Lower leg skin (tissue), 4 donors: ENCODE measurements around the gene ARIH1. TPM values are rescaled to one million over a fixed set of nuclear protein-coding genes. Genes with fewer than 3 reads are reported as not detected.

Experiments used
- DNase-seq, 2 donors: peaks; one replicate each; pipeline ENCODE4 v3.0.0-alpha.2; 2019; ENCODE audit warnings: low spot score in 2 of 2
- H3K4me3 ChIP-seq: fragments of 200-600 bp; sonication (generic); 2 replicates; pipeline ENCODE4 v1.5.1; 2017; ENCODE audit warnings: mild to moderate bottlenecking, low read depth; ENCODE audit not compliant: poor library complexity, severe bottlenecking
- CTCF ChIP-seq, 3 donors: fragments of 450-650 bp; IDR thresholded peaks; one replicate each; pipeline ENCODE4 v1.5.1; 2016; ENCODE audit warnings: antibody characterized with exemption in 3 of 3, mild to moderate bottlenecking in 3 of 3, moderate library complexity in 2 of 3
- POLR2A ChIP-seq, 2 donors: fragments of 450-650 bp; IDR thresholded peaks; one replicate each; pipeline ENCODE4 v1.6.1; 2016 to 2017; ENCODE audit warnings: antibody characterized with exemption in 2 of 2, mild to moderate bottlenecking in 1 of 2, moderate library complexity in 1 of 2
- WGBS, 2 donors: methylation state at CpG; one replicate each; pipeline ENCODE4 v1.1.5; 2018; 5-methylcytosine and 5-hydroxymethylcytosine counted together
- intact Hi-C: fragments of 100-400 bp; cut with DNase I; formaldehyde crosslinking; loops from one replicate; pipeline ENCODE4 v1.15.0; 2023; ENCODE audit warnings: low total_unique reads
- total RNA-seq, 4 donors: library from RNA; depleted of rRNA; stranded (reverse); fragments of >200 nt; gene quantifications; one replicate each; pipeline ENCODE4 v1.1.0, GENCODE V29; 2016

Gene ARIH1
- total RNA-seq, 4 donors from 2014 or later, result 71.8 to 126 (median 114) TPM

- no peak overlapping the region for H3K4me3 ChIP-seq
- DNase-seq, result no peak
- intact Hi-C loops, result no loop called here
- TF ChIP-seq CTCF (IDR thresholded peaks at IDR 0.05) (no peak), POLR2A (IDR thresholded peaks at IDR 0.05) (no peak)
- 94 to 97% methylated on average over 2 of the region's 2 CpGs for WGBS, 2 donors
Measured at GRCh38 chr15:72488558-72488957, 14.4 kb downstream of the ARIH1 start.

GRCh38 chr15:72489943-72490554, 15.9 kb downstream of the ARIH1 start:
- WGBS, 2 donors, result 74 to 86% methylated on average over 7 of the region's 7 CpGs
- no peak for DNase-seq
- TF ChIP-seq CTCF (IDR thresholded peaks at IDR 0.05), result no peak
- intact Hi-C loops, result no loop called here
- H3K4me3 ChIP-seq, result no peak overlapping the region

DNA sequence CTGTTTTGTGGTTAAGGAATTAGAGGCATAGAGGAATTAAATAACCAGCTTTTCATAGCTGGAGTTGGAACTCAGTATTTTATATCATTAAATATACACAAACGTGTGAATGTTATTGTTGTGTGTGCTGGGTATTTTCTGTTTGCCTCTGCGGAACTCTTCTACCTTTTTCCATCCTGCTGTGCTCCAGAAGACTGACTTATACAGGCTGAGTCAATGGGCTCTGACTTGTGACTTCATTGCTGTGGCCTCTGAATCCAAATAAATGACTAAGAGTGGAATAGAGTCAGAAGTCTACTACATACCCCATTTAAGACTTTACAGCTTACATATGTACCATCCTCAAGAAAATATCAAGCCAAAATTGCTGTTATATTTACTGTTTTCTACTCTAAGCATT, 17.6 kb downstream of the ARIH1 start:
- WGBS, 2 donors, result 27 to 54% methylated on average over 2 of the region's 2 CpGs
- DNase-seq, result no peak
- no peak overlapping the region for H3K4me3 ChIP-seq
- no peak for TF ChIP-seq CTCF (IDR thresholded peaks at IDR 0.05)
- TF ChIP-seq POLR2A (IDR thresholded peaks at IDR 0.05), result no peak
- intact Hi-C loops, result no loop called here

DNA sequence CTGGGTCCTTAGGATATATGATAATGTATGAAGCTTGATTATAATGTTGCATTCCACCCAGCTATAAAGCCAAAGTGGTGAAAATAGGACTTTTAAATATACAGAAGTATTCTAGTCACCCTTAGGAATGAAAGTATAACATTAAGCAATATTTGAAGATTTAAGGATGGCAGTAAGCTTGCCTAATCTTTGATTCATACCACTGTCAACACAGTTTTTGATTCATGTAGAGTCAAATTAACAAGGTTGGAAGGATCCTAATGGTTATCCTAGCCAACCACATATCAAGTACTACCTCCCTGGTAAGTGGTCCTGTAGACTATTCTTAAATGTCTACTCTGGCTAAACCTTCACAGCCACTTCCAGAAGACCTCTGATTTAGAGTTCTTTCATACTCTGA, 18.6 kb downstream of the ARIH1 start:
- intact Hi-C loops, result no loop called here
- no peak overlapping the region for H3K4me3 ChIP-seq
- DNase-seq, result no peak
- TF ChIP-seq CTCF (IDR thresholded peaks at IDR 0.05) (no peak), POLR2A (IDR thresholded peaks at IDR 0.05) (no peak)

DNA sequence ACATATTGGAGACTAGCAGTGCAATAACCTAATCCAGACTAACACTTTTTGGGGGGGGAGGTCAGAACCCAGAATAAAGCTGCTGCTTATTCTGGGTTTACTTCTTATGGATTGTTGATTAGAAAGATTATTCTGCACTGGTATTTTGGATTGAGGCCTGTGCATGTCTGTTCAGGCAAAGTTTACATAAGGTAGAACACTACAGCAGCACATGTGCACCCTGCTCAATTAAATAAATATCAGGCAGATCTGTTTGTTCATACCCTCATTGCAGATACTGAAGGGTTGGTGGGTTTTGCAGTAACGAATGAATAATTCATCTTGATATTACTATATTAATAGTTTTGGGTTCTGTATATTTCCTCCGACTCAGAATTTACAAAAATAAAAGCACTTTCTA, 19.1 kb downstream of the ARIH1 start:
- TF ChIP-seq POLR2A (IDR thresholded peaks at IDR 0.05) (no peak), CTCF (IDR thresholded peaks at IDR 0.05) (no peak)
- WGBS, 2 donors, result 48 to 57% methylated on average over 2 of the region's 2 CpGs
- intact Hi-C loops, result no loop called here
- no peak overlapping the region for H3K4me3 ChIP-seq
- DNase-seq, result no peak

DNA sequence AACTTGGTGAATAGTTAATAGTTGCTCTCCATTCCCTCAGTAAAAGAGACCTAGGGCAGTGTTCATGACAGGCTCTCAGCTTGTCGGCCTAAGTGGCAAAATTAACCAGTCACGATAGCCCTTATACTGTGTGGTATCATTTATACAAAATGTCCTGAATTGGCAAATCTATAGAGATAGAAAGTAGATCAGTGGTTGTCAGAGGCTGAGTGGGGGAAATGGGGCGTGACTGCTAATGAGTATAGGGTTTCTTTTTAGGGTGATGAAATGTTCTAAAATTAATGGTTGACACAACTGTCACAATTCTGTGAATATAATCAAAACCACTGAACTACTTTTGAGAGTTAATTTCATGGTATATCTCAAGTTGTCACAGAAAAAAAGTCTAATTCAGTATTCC, 20.9 kb downstream of the ARIH1 start:
- WGBS, 2 donors, result 79 to 92% methylated on average over 3 of the region's 3 CpGs
- no peak for TF ChIP-seq CTCF (IDR thresholded peaks at IDR 0.05)
- no peak for TF ChIP-seq POLR2A (IDR thresholded peaks at IDR 0.05)
- DNase-seq, result no peak
- intact Hi-C loops, result no loop called here
- no peak overlapping the region for H3K4me3 ChIP-seq
